HT1080 (cell line): ENCODE measurements around the gene PROX2. TPM values are rescaled to one million over a fixed set of nuclear protein-coding genes. Genes with fewer than 3 reads are reported as not detected.
A peak's percentile ranks its signal among the peaks of the same experiment; 100 is the strongest.

Experiments
- DNase-seq: peaks from one replicate; pipeline ENCODE4 v3.0.0-alpha.2; 2015; ENCODE audit warnings: low read depth
- total RNA-seq: library from RNA; depleted of rRNA; stranded (reverse); fragments of >200 nt; shearing (Covaris generic); gene quantifications from 2 replicates; pipeline ENCODE4 v1.2.3, GENCODE V29; 2014

PROX2 gene
- total RNA-seq, 1 experiment from 2014 or later, result not detected

- no peak for DNase-seq
Observed at GRCh38 chr14:74879427-74880182, 3.7 kb upstream of the PROX2 start.

DNA sequence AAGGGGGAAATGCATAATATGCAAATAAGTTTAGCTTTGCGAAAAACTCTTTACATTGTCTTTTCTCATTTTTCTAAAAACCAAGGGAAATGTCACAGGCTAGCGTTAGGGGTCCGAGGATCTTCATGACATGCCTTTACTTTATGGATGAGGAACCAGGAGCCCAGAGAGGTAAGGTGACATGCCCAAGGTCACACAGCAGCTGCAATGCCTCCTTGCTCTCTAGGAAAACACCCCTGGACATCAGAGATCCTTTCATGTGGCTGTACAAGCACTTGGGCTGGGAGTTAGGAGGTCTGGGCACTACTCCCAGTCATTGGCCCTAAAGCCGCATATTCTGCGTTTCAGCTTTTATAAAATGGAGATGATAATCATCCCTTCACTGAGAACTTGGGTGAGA lies 741 bp downstream of the PROX2 start:
- no peak for DNase-seq

GRCh38 chr14:74871819-74872218 lies 4.1 kb downstream of the PROX2 start:
- no peak for DNase-seq

DNA sequence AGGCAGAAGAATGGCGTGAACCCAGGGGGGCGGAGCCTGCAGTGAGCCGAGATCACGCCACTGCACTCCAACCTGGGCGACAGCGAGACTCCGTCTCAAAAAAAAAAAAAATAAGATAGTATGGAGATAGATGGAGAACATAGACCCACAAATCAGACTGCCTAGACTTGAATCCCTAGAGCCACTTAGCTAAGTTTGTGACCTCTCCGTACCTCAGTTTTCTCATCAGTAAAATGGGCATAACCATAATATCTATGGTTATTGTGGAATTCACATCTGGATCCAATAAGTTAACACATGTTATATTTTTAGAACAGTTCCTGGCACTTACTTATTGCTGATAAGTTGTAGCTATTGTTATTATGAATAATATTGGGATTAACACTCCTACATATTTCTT lies 7.2 kb downstream of the PROX2 start:
- no peak for DNase-seq

GRCh38 chr14:74867673-74868072 lies 8.3 kb downstream of the PROX2 start:
- DNase-seq, result no peak

DNA sequence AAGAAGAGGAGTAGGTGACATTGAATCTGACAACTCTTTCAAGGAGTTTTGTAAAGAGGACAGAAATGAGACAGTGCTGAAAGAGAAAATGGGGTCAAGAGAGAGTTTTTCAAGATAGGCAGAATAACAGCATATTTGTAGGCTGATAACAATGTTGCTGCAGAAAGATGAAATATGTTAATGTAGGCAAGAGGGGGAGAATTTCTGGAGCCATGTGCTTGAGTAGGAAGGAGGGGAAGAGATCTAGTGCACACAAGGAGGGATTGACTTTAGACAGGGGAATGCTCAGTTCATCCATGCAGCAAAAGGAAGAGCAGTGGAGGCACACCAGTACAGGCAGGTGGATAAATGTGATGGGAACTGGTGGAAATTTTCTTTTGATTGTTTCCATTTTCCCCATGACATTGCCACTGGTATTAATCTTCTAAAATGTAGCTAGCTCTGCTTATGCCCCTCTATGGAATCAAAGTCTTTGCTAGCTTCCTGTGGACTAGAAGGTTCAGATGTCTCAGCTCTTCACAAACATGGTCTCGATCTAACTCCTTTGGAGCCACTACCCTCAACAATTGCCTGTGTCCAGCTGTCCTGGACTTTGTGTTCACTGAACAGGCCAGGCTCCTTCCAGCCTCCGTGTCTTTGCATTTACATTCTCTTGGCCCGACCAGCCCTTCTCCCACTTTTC lies 9.1 kb downstream of the PROX2 start:
- no peak for DNase-seq

DNA sequence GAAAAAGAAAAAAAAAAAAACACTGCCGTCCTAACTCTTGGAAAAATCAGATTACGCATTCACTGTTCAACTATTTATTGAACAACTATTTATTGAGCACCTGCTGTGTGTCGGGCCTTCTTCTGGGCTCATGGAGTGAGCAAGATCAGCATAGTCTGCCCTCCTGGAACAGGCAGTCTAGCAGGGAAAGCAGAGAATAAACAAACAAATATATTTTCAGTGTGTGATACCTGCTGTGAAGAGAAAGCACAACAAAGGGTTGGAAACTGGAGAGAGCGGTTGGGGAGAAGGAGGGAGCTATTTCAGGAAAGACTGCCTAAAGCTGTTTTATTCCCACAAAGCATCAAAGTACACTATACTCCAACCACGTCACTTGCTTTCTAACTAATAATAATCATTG lies 10.8 kb downstream of the PROX2 start:
- no peak for DNase-seq

GRCh38 chr14:74864198-74864597 lies 11.7 kb downstream of the PROX2 start:
- no peak for DNase-seq

DNA sequence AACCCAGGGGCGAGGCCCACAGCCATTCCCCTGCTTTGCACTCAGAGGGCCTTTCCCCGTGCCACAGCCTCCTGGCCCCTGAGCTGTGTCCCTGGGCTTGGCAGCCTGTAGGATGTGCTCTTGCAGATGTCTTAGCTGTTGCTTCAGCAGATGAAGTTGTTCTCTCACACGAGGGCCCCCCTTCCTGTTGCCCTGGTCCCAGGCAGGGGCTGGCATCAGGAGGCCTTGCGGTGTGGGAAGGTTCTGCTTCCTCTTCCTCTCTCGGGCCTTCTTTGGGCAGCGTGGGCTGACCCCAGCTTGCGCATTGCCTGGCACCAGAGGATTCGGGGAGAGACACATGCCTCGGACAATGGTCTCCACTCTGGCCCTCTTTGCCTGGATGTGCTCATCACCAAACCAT lies 12.7 kb downstream of the PROX2 start:
- DNase-seq, result no peak

GRCh38 chr14:74861734-74862090 lies 14.2 kb downstream of the PROX2 start:
- DNase-seq, result no peak

- peak; percentile 75 for DNase-seq
Observed at GRCh38 chr14:74860899-74861733, 14.8 kb downstream of the PROX2 start.

DNA sequence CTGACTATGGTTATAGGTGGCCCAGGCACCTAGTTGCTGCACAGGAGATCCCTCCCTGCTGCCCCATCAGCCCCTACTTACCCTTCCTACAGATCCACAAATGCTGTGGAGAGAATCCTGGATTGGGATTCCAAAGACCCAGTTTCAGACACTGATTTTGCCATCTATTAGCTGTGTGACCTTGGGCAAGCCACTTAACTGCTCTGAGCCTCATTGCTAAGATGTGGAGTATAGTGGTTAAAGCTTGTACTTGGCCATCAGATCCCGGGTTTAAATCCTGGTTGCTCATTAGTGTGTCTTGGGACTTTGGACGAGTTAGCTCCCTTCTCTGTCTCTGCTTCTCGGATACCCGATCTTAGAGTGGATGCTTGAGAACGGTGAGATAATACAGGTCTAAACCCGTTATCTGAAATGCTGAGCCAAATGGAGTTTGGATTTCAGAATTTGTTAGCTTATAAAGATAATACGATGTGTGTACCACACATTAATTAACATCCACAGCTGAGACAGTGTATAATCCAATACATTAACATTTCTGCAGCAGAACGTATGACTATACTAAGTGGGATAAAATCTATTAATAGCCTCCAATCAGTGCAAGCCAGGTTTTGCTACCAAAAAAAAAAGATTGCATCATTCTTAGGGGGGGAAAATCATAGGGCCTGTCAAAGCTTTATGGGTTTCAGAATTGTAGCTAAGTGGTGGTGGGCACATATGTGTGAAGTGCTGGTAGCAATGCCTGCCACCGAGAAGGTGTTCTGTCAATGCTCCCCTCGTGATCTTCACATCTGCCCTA lies 16.0 kb downstream of the PROX2 start:
- no peak for DNase-seq

GRCh38 chr14:74858022-74858421 lies 17.9 kb downstream of the PROX2 start:
- no peak for DNase-seq

DNA sequence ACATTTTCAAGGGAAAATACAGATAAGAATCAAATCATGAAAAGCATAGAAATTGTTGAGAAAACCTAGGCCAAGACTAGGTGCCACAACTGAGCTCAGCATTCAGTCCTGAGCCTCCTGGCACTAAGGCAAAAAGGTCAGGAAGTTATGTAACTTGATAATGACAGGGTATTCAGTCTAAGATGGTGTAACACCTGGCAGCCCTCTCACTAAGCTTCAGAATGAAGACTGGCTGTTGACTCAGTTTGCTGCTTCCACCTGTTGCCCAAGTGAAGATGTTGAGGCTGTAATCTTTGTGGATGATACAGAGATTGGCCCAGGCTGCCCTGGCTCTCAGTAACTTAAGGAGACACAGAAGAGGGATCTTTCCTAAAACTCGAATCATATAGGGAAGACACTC lies 19.6 kb downstream of the PROX2 start:
- DNase-seq, result no peak

DNA sequence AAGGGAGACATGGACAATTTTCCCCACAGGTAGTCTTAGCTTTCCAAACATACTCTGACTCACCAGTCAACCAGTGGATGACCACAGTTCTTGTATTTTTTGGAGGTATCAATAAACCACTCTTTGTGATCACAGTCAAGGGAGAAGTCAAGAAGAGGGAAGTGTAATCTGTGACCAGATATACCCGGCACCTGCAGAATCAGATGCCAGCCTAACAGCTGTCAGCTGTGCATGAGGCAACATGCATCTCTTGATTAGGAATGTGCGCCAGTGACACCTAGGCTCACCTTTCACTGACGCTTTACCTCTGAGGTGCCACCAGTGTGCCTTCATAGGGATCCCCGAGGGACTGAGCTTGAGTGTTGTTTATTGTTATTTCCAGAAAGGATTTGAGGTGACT lies 20.0 kb downstream of the PROX2 start:
- DNase-seq, result no peak

- DNase-seq, result no peak
Observed at GRCh38 chr14:74855021-74855420, 20.9 kb downstream of the PROX2 start.

DNA sequence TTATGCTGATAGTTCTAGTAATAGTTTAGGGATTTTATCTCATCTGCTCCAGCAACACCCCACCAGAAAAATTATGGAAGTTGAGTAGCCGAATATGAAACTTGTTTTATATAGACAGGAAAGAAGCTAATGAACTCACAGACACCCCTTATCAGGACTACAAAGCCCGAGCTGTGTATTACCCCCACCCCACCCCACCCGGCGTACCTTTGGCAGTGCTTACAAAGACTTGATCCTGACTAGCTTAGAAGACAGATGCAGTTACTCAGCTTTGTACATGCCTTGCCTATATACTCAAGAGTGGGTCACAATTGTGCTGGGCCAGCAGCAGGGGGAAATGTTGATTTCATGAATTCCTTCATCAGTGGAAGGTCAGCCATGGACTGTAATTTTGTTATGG lies 22.4 kb downstream of the PROX2 start:
- no peak for DNase-seq

- no peak for DNase-seq
Observed at GRCh38 chr14:74852922-74853530, 22.9 kb downstream of the PROX2 start.

DNA sequence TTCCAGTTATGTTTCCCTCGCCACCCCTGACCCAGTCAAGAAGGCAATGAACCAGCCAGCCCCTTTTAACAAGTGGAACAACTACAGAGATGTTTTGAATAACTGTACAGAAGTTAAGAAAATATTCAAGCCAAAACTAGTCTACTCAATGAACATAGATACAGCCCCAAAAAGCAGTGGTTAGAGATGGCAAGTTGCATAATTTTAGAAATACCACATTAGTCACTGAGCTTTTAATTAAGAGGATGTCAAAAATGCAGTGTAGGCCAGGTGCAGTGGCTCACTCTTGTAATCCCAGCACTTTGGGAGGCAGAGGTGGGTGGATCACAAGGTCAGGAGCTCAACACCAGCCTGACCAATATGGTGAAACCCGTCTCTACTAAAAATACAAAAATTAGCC lies 27.2 kb downstream of the PROX2 start:
- DNase-seq, result no peak

DNA sequence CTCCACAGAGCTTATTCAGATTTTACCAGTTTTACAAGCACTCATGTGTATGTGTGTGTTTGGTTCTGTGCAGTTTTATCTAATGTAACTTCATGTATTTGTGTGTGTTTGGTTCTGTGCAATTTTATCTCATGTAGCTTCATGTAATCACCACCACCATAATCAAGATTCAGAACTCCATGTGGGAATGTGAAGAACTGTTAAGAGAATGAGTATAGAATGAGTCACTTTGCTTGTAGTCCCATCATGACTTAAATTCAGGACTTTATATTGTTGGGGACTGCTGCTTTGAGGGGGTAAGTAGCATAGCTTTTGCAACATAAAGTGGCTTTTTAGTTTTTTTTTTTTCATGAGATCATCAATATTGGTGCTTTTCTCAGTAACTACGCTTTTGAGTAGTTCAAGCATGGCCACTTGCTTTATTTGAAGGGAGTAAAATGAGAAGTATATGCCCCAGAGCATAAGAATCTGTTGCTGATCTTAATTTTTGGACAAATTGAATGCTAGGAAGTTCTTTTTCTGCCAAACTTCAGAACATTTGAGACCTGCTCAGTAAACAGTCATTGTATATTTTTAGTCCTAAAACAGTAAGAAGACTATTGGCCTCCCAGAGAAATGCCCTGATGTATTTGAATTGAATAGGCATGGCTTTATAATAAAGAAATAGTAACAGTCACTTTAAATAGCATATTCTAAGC lies 28.8 kb downstream of the PROX2 start:
- DNase-seq, result peak; percentile 65
